ENCODE data around the gene GNAQ.
"Not testable (repeated sequence)": the region's sequence is repeated elsewhere in the genome, so short reads cannot be mapped to it uniquely, and the experiment has no call there.

The GNAQ gene

DNA sequence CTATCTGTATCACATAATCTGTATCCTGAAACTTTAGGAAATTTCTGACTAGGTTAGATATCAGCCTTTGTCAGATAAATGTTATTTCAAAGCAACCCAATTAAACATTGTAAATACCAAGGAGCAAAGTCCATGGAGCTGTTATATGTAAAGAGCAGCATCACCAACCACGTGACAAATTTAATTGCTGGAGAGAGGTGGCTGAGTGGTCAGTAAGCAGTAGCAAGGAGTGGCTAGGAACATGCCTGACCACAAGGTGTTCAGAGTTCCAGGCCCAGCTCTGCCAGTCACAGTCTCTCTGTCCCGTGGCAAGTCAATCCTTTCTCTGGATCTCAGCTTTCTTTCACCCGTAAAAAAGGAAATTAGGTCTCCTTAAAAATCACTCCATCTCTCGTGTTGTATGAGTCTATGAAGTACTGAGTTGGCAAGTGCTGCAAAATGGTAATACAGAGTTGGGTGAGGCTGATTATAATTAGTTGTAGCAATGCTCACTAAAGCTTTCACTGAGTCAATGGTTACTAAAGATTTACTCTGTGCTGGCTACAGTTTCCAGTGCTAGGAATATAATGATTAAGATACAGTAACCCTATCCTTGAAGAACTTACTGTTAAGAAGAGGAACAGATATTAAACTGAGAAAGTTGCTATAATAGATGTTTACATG, 166.1 kb downstream of the GNAQ start:
- no peak for DNase-seq

DNA sequence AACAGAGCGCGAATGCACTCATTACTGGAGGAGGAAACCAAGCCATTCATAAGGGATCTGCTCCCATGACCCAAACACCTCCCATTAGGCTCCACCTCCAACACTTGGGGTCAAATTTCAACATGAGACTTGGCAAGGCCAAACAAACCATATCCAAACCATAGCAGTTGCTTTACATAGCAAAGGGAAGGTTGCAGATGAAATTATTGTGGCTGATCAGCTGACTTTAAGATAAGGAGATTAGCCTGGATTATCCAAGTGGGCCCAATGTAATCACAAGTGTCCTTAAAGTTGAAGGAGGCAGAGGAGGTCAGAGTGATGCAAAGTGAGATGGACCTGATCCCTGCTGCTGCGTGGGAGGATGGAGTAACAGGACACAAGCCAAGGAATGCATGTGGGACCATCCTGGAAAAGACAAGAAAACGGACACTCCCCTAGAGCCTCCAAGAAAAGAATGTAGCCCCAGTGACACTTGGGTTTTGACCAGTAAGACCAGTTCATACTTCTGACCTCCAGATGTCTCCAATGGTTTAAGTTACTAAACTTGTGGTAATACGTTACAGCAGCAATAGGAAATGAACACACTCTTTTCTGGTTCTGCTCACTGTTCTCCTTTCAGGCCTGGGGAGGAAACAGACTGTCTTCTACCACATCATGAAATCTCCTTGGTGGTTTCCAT, 167.3 kb downstream of the GNAQ start:
- DNase-seq: peak; percentile 5

GRCh38 chr9:77863638-77864037, 168.0 kb downstream of the GNAQ start:
- DNase-seq: not testable (repeated sequence)

DNA sequence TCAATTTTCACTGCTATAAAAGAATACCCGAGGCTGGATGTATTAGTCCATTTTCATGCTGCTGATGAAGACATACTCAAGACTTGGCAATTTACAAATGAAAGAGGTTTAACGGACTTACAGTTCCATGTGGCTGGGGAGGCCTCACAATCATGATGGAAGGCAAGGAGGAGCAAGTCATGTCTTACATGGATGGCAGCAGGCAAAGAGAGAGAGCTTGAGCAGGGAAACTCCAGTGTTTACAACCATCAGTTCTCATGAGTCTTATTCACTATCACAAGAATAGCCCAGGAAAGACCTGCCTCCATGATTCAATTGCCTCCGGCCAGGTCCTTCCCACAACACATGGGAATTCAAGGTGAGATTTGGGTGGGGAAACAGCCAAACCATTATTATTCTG, 170.7 kb downstream of the GNAQ start:
- not testable (repeated sequence) for DNase-seq

GRCh38 chr9:77857513-77858259, 173.9 kb downstream of the GNAQ start:
- no peak for DNase-seq

DNA sequence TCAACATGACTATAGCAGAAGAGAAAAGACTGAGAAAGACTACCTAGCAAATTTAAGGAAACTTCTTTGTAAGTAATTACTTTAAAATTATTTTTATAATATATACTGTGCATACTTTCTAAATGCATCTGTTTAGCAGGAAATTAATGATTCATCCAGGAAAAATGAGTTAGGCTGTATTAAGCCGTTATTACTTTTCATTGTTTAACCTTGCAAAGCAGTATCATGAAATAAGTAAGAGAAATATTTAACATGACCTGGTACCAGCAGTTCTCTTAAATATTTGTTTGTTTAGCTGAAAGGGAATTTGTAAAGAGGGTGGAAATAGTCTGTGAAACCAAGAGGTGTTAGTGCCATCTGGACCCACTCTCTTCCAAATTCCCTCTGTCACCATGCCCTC, 175.0 kb downstream of the GNAQ start:
- no peak for DNase-seq

GRCh38 chr9:77854916-77855311, 176.7 kb downstream of the GNAQ start:
- DNase-seq: no peak

- no peak for DNase-seq
Observed at GRCh38 chr9:77854258-77854915, 177.2 kb downstream of the GNAQ start.

DNA sequence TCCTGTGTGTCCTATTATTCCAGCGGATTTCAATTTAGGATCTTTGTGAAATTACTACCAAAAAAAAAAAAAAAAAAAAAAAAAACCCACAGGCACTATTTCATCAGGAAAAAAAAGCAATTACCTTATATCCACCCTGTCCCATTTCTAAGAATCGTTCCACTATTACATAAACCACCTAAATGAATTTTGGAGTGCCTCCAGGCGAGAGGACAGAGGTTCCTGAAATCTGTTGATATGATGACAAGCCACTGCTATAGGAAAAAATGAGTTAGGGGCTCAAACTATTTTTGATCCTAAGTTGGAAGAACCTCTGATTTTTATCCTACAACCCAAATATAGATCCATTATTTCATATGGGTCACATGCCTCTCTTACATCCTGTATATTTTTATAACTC, 177.9 kb downstream of the GNAQ start:
- no peak for DNase-seq

DNA sequence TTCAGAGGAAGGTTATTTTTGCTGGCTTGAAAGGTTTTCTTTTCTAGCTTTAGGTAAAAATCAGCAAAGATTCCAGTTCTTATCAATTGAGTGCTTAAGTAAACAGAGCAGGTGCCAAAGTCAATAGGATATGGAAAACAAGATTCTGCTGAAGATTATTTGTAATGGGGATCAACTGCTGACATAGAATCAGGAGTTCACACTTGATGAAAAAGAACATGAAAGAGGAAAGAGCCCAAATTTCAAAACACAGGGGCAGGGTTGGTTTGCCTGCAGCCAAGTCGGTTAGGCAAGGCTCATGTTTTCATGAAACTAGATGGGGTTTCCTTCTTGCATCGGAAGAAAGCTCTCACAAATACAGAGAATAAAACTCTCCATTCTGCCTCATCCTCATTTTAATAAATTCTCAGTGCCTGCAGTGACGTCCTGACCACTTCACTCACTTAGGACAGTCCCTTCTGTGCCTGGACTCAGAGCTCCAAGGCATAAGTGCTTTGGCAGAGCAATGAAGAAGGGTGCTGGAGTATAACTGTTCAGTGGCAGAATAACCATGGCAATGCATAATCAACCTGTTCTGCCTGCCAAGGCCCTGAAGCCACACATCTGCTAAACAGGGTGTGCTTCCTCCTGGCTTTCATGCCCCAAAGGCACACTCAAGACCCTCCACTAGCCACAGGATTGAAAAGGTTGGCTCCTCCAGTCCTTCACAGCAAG, 179.6 kb downstream of the GNAQ start:
- DNase-seq: no peak

DNA sequence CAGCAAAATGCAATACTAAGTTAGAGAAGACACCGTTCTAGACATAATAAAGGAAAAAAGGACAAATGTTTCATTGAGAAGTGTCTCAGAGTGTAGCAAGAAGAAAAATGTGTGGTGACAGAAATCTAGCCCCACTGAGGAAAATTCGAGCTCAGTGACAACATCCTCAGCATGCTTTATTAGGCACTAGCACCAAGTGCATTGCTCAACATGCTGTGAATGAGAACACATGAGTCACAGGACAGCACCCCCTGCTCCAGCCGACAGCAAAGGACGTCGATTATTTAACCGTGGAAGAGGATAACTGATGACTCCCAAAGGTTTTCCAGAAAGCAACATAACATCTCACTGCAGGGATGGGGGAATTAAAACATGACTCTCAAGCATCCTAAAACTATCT, 182.7 kb downstream of the GNAQ start:
- no peak for DNase-seq

GRCh38 chr9:77848404-77848803, 183.2 kb downstream of the GNAQ start:
- DNase-seq: no peak

- DNase-seq: no peak
Observed at GRCh38 chr9:77847626-77848025, 184.0 kb downstream of the GNAQ start.

GRCh38 chr9:77847059-77847499, 184.5 kb downstream of the GNAQ start:
- DNase-seq: no peak

DNA sequence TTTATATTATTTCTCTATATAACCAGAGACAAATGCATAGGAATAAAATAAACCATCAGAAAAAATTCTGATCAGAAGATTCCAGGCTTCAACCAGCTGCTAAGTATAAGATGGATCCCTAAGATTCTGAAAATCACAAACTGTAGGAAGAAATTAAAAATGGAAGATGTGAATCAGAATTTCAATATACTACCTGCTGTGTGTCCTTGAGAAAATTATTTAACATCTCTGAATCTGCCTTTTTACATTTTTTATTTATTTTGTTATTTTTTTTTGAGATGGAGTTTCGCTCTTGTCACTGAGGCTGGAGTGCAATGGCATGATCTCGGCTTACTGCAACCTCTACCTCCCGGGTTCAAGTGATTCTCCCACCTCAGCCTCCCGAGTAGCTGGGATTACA, 187.2 kb downstream of the GNAQ start:
- no peak for DNase-seq

DNA sequence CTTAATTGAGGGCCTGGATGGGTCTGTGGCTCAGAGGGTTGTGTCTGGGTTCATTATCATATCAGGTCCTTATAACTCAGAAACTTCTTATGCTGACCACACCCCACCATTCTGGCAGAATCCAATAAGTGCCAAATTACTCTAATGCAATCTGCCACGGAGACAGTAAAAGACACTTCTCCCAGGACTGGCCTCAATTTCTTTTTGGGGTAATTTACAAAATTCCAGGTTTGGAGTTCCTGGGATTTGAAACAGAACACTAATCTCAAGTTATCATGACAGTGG, 187.8 kb downstream of the GNAQ start:
- DNase-seq: no peak

GRCh38 chr9:77843076-77843870, 188.3 kb downstream of the GNAQ start:
- no peak for DNase-seq

DNA sequence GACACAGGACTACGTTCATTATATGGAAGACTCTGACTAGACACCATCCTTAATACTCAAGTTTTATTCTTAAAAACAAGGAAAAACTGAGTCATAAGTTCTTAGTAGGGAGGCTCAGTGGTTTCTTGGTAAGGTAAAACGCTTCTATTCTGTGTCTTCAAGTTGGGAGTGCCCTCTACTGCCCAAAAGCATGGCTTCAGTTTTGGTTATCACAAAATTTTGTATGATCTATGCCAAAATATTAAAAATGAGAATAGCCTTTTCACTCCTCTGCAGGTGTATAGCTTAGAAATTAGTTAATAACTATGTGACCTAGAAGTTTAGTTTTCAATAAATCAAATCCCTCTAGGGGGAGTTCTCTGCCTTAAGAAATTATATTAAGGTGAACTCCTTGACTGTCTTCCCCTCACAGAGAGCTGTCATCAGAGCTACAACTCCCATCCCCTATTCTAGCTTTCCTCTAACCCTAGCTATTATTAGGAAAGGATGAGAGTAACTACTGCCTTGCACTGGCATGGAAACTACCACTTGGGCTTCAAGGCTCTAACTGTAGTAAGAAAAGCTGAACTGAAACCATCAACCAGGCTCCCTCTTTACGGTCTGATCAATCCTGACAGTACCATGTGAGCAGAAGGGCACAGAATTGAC, 189.7 kb downstream of the GNAQ start:
- DNase-seq: peak; percentile 8

DNA sequence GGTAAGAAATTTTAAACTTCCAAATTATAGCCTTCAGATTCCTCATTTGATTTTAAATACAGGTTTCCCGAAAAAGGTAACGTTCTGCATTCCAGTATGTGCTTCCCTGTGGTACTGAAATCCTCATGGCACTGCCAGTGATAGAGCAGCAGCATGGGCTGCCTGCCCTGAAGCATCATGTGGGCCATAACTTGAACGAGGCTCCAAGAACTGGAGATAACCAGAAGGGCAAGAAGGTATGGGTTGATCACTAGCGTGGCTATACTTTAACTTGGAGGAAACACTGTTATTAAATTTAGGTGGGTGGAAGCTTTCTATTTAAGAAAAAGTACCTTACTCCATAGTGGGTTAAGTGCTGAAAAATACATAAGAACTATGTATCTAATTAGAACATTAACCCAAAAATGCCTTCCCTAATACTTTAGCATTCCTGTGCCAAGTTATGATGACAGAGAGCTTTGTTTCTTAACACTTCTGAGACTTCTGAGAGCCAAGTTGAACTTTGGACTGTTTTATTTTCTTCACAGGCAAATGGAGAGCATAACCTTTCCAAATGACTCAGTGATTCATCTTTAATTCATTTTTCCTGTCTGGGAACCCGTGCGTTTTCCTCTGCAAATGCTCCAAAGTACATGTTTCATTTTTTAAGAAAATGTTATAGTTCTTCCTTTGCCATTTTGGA, 192.0 kb downstream of the GNAQ start:
- DNase-seq: no peak

- no peak for DNase-seq
Observed at GRCh38 chr9:77838986-77839385, 192.6 kb downstream of the GNAQ start.

DNA sequence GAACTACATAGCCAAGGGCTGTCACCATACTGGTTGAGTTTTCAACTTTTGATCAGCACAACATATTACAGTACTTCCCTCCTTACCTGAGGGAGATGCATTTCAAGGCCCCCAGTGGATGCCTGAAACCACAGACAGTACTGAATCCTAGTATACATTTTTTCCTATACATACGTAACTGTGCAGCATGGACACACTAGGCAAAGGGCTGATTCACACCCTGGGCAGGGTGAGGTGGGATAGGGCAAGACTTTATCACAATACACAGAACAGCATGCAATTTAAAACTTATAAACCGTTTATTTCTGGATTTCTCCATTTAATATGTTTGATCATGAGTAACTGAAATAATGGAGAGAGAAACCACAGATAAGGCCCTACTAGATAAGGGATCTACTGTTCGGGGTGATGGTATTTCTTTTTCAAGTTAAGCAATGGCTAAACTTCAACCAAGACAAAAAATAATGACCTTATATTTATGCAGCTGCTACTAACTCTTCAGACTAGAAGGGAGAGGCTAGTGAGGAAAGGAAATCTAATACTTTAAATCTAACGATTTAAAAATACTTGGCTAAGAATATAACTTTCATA, 196.6 kb downstream of the GNAQ start:
- DNase-seq: no peak
